CD14-positive monocyte (primary cell): Measurements from ENCODE around the gene CLCN2. TPM values are rescaled to one million over a fixed set of nuclear protein-coding genes. Genes with fewer than 3 reads are reported as not detected.

Experiments
- DNase-seq, 3 donors: peaks; one replicate each; pipeline ENCODE4 v3.0.0-alpha.2; 2011 to 2022
- H2AFZ ChIP-seq: 2 replicates; pipeline ENCODE4 v1.6.0; 2012; ENCODE audit warnings: mild to moderate bottlenecking, low read depth, low read length, inconsistent platforms; ENCODE audit not compliant: insufficient read depth, poor library complexity, severe bottlenecking
- H3K27ac ChIP-seq, 2 donors: 1 replicate in 1 of 2; 2 replicates in 1 of 2; pipeline ENCODE4 v1.5.1; 2012 to 2013; ENCODE audit warnings: low read length in 2 of 2, control low read depth in 1 of 2, inconsistent platforms in 1 of 2, low read depth in 1 of 2, mild to moderate bottlenecking in 1 of 2
- H3K27me3 ChIP-seq, 2 donors: one replicate each; pipeline versions ENCODE4 v1.6.0 to v1.6.1; 2011 to 2013; ENCODE audit warnings: low read length in 2 of 2; ENCODE audit not compliant: control insufficient read depth in 2 of 2, insufficient read depth in 2 of 2
- H3K36me3 ChIP-seq, 2 donors: replicated peaks in 1 of 2; 1 replicate in 1 of 2; 2 replicates in 1 of 2; pipeline versions ENCODE4 v1.5.1 to v1.6.1; 2012 to 2013; ENCODE audit warnings: low read length in 2 of 2, control low read depth in 1 of 2, inconsistent platforms in 1 of 2, mild to moderate bottlenecking in 1 of 2; ENCODE audit not compliant: insufficient read depth in 2 of 2, control insufficient read depth in 1 of 2
- H3K4me1 ChIP-seq, 2 donors: 1 replicate in 1 of 2; 2 replicates in 1 of 2; pipeline versions ENCODE4 v1.5.1 to v1.6.1; 2012 to 2013; ENCODE audit warnings: low read length in 2 of 2, control low read depth in 1 of 2, inconsistent platforms in 1 of 2, mild to moderate bottlenecking in 1 of 2, moderate library complexity in 1 of 2; ENCODE audit not compliant: insufficient read depth in 2 of 2, control insufficient read depth in 1 of 2
- H3K4me2 ChIP-seq: replicated peaks from 2 replicates; pipeline ENCODE3; 2012; ENCODE audit warnings: low read length, moderate library complexity, mild to moderate bottlenecking; ENCODE audit not compliant: poor library complexity, severe bottlenecking; ENCODE audit errors: extremely low read depth
- H3K4me3 ChIP-seq, 3 experiments: fragments of 200-600 bp in 1 of 3; sonication (generic) in 1 of 3; replicated peaks in 1 of 3; 1 replicate in 2 of 3; 2 replicates in 1 of 3; pipeline ENCODE4 v1.5.1; 2011 to 2013; ENCODE audit warnings: low read length in 3 of 3, mild to moderate bottlenecking in 3 of 3, control low read depth in 2 of 3, low read depth in 2 of 3, inconsistent platforms in 1 of 3, moderate library complexity in 1 of 3
- H3K79me2 ChIP-seq: 2 replicates; pipeline ENCODE4 v1.6.0; 2012; ENCODE audit warnings: mild to moderate bottlenecking, control low read depth, inconsistent platforms, low read length, moderate library complexity; ENCODE audit not compliant: insufficient read depth
- H3K9ac ChIP-seq: 2 replicates; pipeline ENCODE4 v1.6.0; 2017; ENCODE audit warnings: low read length, mild to moderate bottlenecking; ENCODE audit not compliant: insufficient read depth, poor library complexity, severe bottlenecking
- H3K9me3 ChIP-seq, 2 donors: replicated peaks in 1 of 2; 1 replicate in 1 of 2; 2 replicates in 1 of 2; pipeline versions ENCODE4 v1.5.1 to v1.6.1; 2012 to 2013; ENCODE audit warnings: low read length in 2 of 2, control low read depth in 1 of 2; ENCODE audit not compliant: control insufficient read depth in 1 of 2, insufficient read depth in 1 of 2
- H4K20me1 ChIP-seq: 2 replicates; pipeline ENCODE4 v1.6.0; 2012; ENCODE audit warnings: mild to moderate bottlenecking, low read length, control low read depth, moderate library complexity; ENCODE audit not compliant: insufficient read depth
- H3K27ac Mint-ChIP-seq, 7 donors: one replicate each; pipeline ENCODE4 v1.8.0; 2020; ENCODE audit warnings: mild to moderate bottlenecking in 7 of 7, mixed read lengths in 7 of 7, moderate library complexity in 6 of 7, inconsistent platforms in 2 of 7
- H3K27me3 Mint-ChIP-seq, 3 donors: one replicate each; pipeline ENCODE4 v1.8.0; 2021 to 2022; ENCODE audit warnings: low read depth in 3 of 3, mild to moderate bottlenecking in 3 of 3, mixed read lengths in 3 of 3, moderate library complexity in 3 of 3, inconsistent platforms in 1 of 3
- H3K36me3 Mint-ChIP-seq, 2 donors: one replicate each; pipeline ENCODE4 v1.8.0; 2020; ENCODE audit warnings: mixed read lengths in 2 of 2, inconsistent platforms in 1 of 2, mild to moderate bottlenecking in 1 of 2
- H3K4me1 Mint-ChIP-seq: one replicate; pipeline ENCODE4 v1.8.0; 2020; ENCODE audit warnings: mild to moderate bottlenecking, mixed read lengths
- H3K4me3 Mint-ChIP-seq, 2 donors: one replicate each; pipeline ENCODE4 v1.8.0; 2020; ENCODE audit warnings: mild to moderate bottlenecking in 2 of 2, mixed read lengths in 2 of 2, moderate library complexity in 1 of 2
- H3K9me3 Mint-ChIP-seq, 7 donors: one replicate each; pipeline ENCODE4 v1.8.0; 2020 to 2022; ENCODE audit warnings: mixed read lengths in 7 of 7, mild to moderate bottlenecking in 6 of 7, moderate library complexity in 6 of 7, inconsistent platforms in 2 of 7
- CTCF ChIP-seq: fragments of 200-600 bp; IDR thresholded peaks from one replicate; pipeline ENCODE4 v1.8.0; 2022; ENCODE audit warnings: antibody characterized with exemption, mild to moderate bottlenecking
- WGBS: methylation state at CpG from one replicate; pipeline ENCODE4 v1.1.5; 2013; ENCODE audit warnings: missing lambda C conversion rate; ENCODE audit not compliant: insufficient coverage; 5-methylcytosine and 5-hydroxymethylcytosine counted together
- intact Hi-C, 2 donors: fragments of 100-400 bp; cut with micrococcal nuclease; formaldehyde crosslinking; loops; one replicate each; pipeline versions ENCODE4 v1.15.0 to v1.15.1; 2023
- polyA plus RNA-seq, 3 donors: library from polyadenylated mRNA; depleted of rRNA in 1 of 3; unstranded in 2 of 3; stranded (reverse) in 1 of 3; fragments of 300-500 nt in 2 of 3; fragments of >200 nt in 1 of 3; fragmentation: Illumina TruSeq in 2 of 3; gene quantifications; 1 replicate in 2 of 3; 2 replicates in 1 of 3; pipeline ENCODE4 v1.2.3, GENCODE V29; 2012 to 2021

CLCN2 gene
- polyA plus RNA-seq, 3 donors, result 0.16 to 2.7 TPM; not detected in 1

GRCh38 chr3:184360929-184361531 lies 375 bp downstream of the CLCN2 start:
- H3K79me2 ChIP-seq, result peaks cover 18% of the 10 kb centered on the region
- peak overlapping the region; percentile 77 for H3K9ac ChIP-seq
- H3K27me3 Mint-ChIP-seq, result peaks cover 12 to 15% (median 14%) of the 10 kb centered on the region in 3 donors
- peaks cover 9 to 11% of the 10 kb centered on the region in 2 donors for H3K36me3 Mint-ChIP-seq
- H3K4me1 ChIP-seq, result peaks cover 21 to 37% of the 10 kb centered on the region in 2 donors
- peak overlapping the region; percentile 72 to 87 for H3K4me3 Mint-ChIP-seq
- peaks cover 3 to 13% of the 10 kb centered on the region in 2 donors for H3K36me3 ChIP-seq
- H3K27ac Mint-ChIP-seq, result no peak overlapping the region
- 14% methylated on average over 24 of the region's 24 CpGs for WGBS
- DNase-seq, result no peak
- no peak for TF ChIP-seq CTCF
- H3K4me3 ChIP-seq, result peak overlapping the region; percentile 51 to 91 (median 57)
- peak overlapping the region; percentile 93 for H2AFZ ChIP-seq
- H3K4me1 Mint-ChIP-seq, result peaks cover 24% of the 10 kb centered on the region
- H3K27me3 ChIP-seq, result peaks cover 0 to 12% of the 10 kb centered on the region in 2 donors
- peak overlapping the region; percentile 96 for H3K4me2 ChIP-seq
- no peaks in the 10 kb centered on the region for H3K9me3 ChIP-seq
- no peaks in the 10 kb centered on the region for H4K20me1 ChIP-seq
- intact Hi-C loops, result no loop called here
- H3K9me3 Mint-ChIP-seq, result peaks cover 0 to 2% (median 0%) of the 10 kb centered on the region in 7 donors
- no peak overlapping the region for H3K27ac ChIP-seq

GRCh38 chr3:184360070-184360928 lies 1.1 kb downstream of the CLCN2 start:
- DNase-seq, result no peak
- H3K4me3 ChIP-seq, result peak overlapping the region in 1 of 3 experiments; percentile 91
- H3K36me3 Mint-ChIP-seq, result peaks cover 6 to 8% of the 10 kb centered on the region in 2 donors
- H3K79me2 ChIP-seq, result peaks cover 18% of the 10 kb centered on the region
- H3K9me3 ChIP-seq, result no peaks in the 10 kb centered on the region
- H3K4me1 Mint-ChIP-seq, result peaks cover 24% of the 10 kb centered on the region
- peaks cover 0 to 2% (median 0%) of the 10 kb centered on the region in 7 donors for H3K9me3 Mint-ChIP-seq
- H3K36me3 ChIP-seq, result peaks cover 3 to 7% of the 10 kb centered on the region in 2 donors
- H2AFZ ChIP-seq, result peak overlapping the region; percentile 93
- H4K20me1 ChIP-seq, result no peaks in the 10 kb centered on the region
- H3K27ac ChIP-seq, result no peak overlapping the region
- peaks cover 14 to 15% (median 14%) of the 10 kb centered on the region in 3 donors for H3K27me3 Mint-ChIP-seq
- WGBS, result 86% methylated on average over 9 of the region's 12 CpGs
- no peak for TF ChIP-seq CTCF
- intact Hi-C loops, result no loop called here
- H3K4me1 ChIP-seq, result peaks cover 21 to 37% of the 10 kb centered on the region in 2 donors
- H3K27ac Mint-ChIP-seq, result no peak overlapping the region
- H3K4me3 Mint-ChIP-seq, result peak overlapping the region; percentile 72 to 87
- peak overlapping the region; percentile 96 for H3K4me2 ChIP-seq
- no peak overlapping the region for H3K9ac ChIP-seq
- H3K27me3 ChIP-seq, result peaks cover 0 to 12% of the 10 kb centered on the region in 2 donors
